ENCODE measurements around the gene GRIK4. TPM values are rescaled to one million over a fixed set of nuclear protein-coding genes. Genes with fewer than 3 reads are reported as not detected.

Gene GRIK4
- total and polyA plus RNA-seq, 9 of the 15 experiments (the other 6 are each of a cell fraction or from before 2014, with no cell fraction given): not detected

GRCh38 chr11:120867988-120868387, 356.4 kb downstream of the GRIK4 start:
- 0% methylated on average over 3 of the region's 3 CpGs for WGBS (ENCODE audit: insufficient coverage, low coverage, missing lambda C conversion rate)
- Histone ChIP-seq H3K4me1 (replicated peaks in 1 of 2; ENCODE audit: control insufficient read depth in 2 of 2, insufficient read depth in 2 of 2, low read length in 2 of 2) (no peaks in the 10 kb centered on the region), H3K79me2 (ENCODE audit: control insufficient read depth, insufficient read depth, low read length) (no peaks in the 10 kb centered on the region), H4K20me1 (replicated peaks; ENCODE audit: control insufficient read depth, insufficient read depth, low read length) (no peaks in the 10 kb centered on the region; the same call in 1 of the 2 replicates), H3K9ac (ENCODE audit: insufficient read depth in 1 of 2, low read depth in 2 of 2, low read length in 2 of 2) (no peak overlapping the region), H3K27me3 (ENCODE audit: control insufficient read depth in 2 of 2, insufficient read depth in 2 of 2, low read length in 2 of 2) (peaks cover 4 to 60% of the 10 kb centered on the region in 2 experiments; a peak in 3 of 5 replicates), H3K36me3 (ENCODE audit: control insufficient read depth, insufficient read depth, low read length) (no peaks in the 10 kb centered on the region), H3K27ac (ENCODE audit: extremely low read depth, low read depth, low read length) (no peak overlapping the region), H3K4me2 (ENCODE audit: insufficient read depth, low read length) (no peak overlapping the region), H2AFZ (ENCODE audit: low read depth, low read length) (no peak overlapping the region), H3K9me3 (replicated peaks; ENCODE audit: control insufficient read depth, insufficient read depth, low read depth, low read length) (no peaks in the 10 kb centered on the region), H3K9me1 (ENCODE audit: control insufficient read depth, insufficient read depth, low read length) (no peaks in the 10 kb centered on the region), H3K4me3 (no peak overlapping the region)
- ATAC-seq (no peak), DNase-seq (ENCODE audit: extremely low read depth in 1 of 4, low spot score in 3 of 4) (no peak), FAIRE-seq (no peak)
- CTCF ChIA-PET (ENCODE audit: low intra/inter-chr PET ratio): no interaction called here
- in situ Hi-C loops (cut with MboI): no loop called here
- TF ChIP-seq ATF3 (IDR thresholded peaks at IDR 0.05) (no peak), ATF3 (CRISPR knock-in tag; conservative IDR thresholded peaks at IDR 0.05) (no peak), TCFL5 (CRISPR knock-in tag; conservative IDR thresholded peaks at IDR 0.05) (no peak), MAFK (IDR thresholded peaks at IDR 0.05; ENCODE audit: low read length) (no peak), LARP7 (IDR thresholded peaks at IDR 0.05) (no peak), ZNF24 (IDR thresholded peaks at IDR 0.05) (no peak), PHF8 (IDR thresholded peaks at IDR 0.05; ENCODE audit: borderline replicate concordance, low read length) (no peak), HMG20A (CRISPR knock-in tag; conservative IDR thresholded peaks at IDR 0.05) (no peak), ZNF79 (CRISPR knock-in tag; IDR thresholded peaks at IDR 0.05; ENCODE audit: low read depth) (no peak), HNRNPUL1 (IDR thresholded peaks at IDR 0.05; ENCODE audit: low read length) (no peak), MCM3 (IDR thresholded peaks at IDR 0.05) (no peak), RB1 (IDR thresholded peaks at IDR 0.05; ENCODE audit: low read depth) (no peak), DDX20 (tag; IDR thresholded peaks at IDR 0.05; ENCODE audit: low read depth) (no peak), ZNF584 (CRISPR knock-in tag; IDR thresholded peaks at IDR 0.05; ENCODE audit: low read depth) (no peak), JUND (IDR thresholded peaks at IDR 0.05; ENCODE audit: borderline replicate concordance, low read depth, low read length) (no peak), JUND (tag; IDR thresholded peaks at IDR 0.05; ENCODE audit: borderline replicate concordance, low read depth, low read length) (no peak), SP2 (IDR thresholded peaks at IDR 0.05; ENCODE audit: extremely low read depth, low read depth, low read length, poor library complexity, severe bottlenecking) (no peak), CXXC5 (CRISPR knock-in tag; IDR thresholded peaks at IDR 0.05) (no peak), ADNP (tag; IDR thresholded peaks at IDR 0.05) (no peak), KLF16 (IDR thresholded peaks at IDR 0.05) (no peak), POU5F1 (IDR thresholded peaks at IDR 0.05; ENCODE audit: borderline replicate concordance, low read depth, low read length, partially characterized antibody) (no peak), NCOA4 (IDR thresholded peaks at IDR 0.05; ENCODE audit: partially characterized antibody) (no peak)
- BruUV-seq (replicated peaks): no TSS peak
- POLR2A ChIA-PET: no interaction called here
- intact Hi-C loops (cut with micrococcal nuclease): no loop called here

Data from K562 (cell line).